Measurements from ENCODE around the gene ZNF107.

DNA sequence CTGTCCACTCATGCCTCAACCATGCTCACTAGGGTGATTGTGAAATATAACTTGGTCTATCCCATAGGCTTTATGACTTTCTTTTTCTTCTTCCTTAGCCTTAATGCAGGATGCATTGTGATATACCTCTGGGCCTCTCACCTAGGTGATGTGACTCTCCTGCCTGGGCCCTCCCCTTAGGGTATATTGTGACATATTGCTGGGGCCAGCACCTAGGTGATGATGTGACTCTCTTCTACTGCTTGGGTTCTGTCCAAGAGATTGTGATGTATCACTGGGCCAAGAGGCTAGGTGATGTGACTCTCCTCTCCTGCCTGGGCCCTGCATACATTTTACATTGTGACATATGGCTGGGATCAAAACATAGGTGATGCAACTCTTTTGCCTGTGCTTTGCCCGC is 14.7 kb upstream of the ZNF107 start:
- TF ChIP-seq, protein P1, sequence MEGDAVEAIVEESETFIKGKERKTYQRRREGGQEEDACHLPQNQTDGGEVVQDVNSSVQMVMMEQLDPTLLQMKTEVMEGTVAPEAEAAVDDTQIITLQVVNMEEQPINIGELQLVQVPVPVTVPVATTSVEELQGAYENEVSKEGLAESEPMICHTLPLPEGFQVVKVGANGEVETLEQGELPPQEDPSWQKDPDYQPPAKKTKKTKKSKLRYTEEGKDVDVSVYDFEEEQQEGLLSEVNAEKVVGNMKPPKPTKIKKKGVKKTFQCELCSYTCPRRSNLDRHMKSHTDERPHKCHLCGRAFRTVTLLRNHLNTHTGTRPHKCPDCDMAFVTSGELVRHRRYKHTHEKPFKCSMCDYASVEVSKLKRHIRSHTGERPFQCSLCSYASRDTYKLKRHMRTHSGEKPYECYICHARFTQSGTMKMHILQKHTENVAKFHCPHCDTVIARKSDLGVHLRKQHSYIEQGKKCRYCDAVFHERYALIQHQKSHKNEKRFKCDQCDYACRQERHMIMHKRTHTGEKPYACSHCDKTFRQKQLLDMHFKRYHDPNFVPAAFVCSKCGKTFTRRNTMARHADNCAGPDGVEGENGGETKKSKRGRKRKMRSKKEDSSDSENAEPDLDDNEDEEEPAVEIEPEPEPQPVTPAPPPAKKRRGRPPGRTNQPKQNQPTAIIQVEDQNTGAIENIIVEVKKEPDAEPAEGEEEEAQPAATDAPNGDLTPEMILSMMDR (IDR thresholded peaks at IDR 0.05), result no peak
- TF ChIP-seq POLR2A (IDR thresholded peaks at IDR 0.05), result no peak
